ENCODE data around the gene DZIP3.
"Not testable (repeated sequence)": the region's sequence is repeated elsewhere in the genome, so short reads cannot be mapped to it uniquely, and the experiment has no call there.

The DZIP3 gene

GRCh38 chr3:108599677-108600409, 10.3 kb downstream of the DZIP3 start:
- DNase-seq (ENCODE audit: low read depth), result no peak

- no peak for DNase-seq (ENCODE audit: low read depth)
These were observed 12.9 kb downstream of the DZIP3 start for GRCh38 chr3:108602249-108602934.

- DNase-seq (ENCODE audit: low read depth), result no peak
These were observed 13.4 kb downstream of the DZIP3 start for GRCh38 chr3:108602935-108603294.

GRCh38 chr3:108603691-108604090, 14.2 kb downstream of the DZIP3 start:
- no peak for DNase-seq (ENCODE audit: low read depth)

DNA sequence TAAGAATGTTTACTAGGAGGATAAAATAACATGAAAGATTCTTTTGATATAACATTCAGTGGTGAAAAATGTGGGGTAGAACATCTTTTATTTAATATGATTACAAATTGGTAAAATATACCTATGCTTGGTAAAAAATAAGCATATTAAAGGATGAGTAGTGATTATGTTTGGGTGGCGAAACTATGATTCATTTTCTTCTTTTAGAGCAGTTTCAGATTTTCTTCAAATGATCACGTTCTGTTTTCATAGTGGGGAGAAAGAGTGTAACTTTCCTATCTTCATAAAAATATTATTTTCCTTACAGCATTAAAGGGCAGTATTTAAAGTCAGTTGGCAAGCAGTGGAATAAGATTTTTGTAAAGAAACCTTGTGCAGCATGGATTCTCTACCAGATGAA, 15.5 kb downstream of the DZIP3 start:
- DNase-seq (ENCODE audit: low read depth), result no peak

- DNase-seq (ENCODE audit: low read depth), result no peak
These were observed 16.0 kb downstream of the DZIP3 start for GRCh38 chr3:108605491-108605890.

GRCh38 chr3:108608750-108609149, 19.2 kb downstream of the DZIP3 start:
- DNase-seq (ENCODE audit: low read depth), result no peak

GRCh38 chr3:108610651-108611050, 21.1 kb downstream of the DZIP3 start:
- DNase-seq (ENCODE audit: low read depth), result no peak

DNA sequence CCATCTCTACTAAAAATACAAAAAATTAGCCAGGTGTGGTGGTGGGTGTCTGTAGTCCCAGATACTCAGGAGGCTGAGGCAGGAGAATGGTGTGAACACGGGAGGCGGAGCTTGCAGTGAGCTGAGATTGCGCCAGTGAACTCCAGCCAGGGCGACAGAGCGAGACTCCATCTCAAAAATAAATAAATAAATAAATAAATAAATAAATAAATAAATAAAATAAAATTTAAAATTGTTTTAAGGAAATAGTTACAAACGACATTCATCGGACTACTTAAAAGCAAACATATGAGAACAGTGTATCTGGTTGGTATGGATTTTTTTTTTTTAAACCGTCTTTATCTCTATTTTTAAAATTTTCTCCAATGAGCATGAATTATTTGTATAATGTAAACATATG, 26.6 kb downstream of the DZIP3 start:
- not testable (repeated sequence) for DNase-seq (ENCODE audit: low read depth)

GRCh38 chr3:108620250-108620649, 30.7 kb downstream of the DZIP3 start:
- DNase-seq (ENCODE audit: low read depth), result no peak

GRCh38 chr3:108623504-108623903, 34.0 kb downstream of the DZIP3 start:
- DNase-seq (ENCODE audit: low read depth), result no peak

DNA sequence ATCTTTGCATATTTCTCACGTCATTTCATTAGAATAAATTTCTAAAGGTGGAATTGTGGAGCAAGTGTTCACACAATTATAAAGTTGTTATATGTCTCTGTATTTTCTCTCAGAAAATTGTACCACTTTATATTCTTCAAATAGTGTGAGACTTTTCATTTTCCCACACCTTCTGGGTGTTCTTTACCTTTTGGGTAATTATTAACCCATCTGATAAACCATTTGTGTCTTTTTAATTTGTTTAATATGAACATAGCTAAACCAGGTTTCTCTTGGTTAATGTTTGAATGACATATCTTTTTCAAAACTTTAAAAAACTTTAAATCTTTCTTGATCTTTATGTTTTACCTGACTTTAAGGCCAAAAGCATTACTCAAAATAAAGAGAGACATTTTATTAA, 40.5 kb downstream of the DZIP3 start:
- no peak for DNase-seq (ENCODE audit: low read depth)

GRCh38 chr3:108642526-108642925, 53.0 kb downstream of the DZIP3 start:
- no peak for DNase-seq (ENCODE audit: low read depth)

- no peak for DNase-seq (ENCODE audit: low read depth)
These were observed 55.8 kb downstream of the DZIP3 start for GRCh38 chr3:108645364-108645763.

GRCh38 chr3:108655664-108656063, 66.1 kb downstream of the DZIP3 start:
- DNase-seq (ENCODE audit: low read depth), result not testable (repeated sequence)

DNA sequence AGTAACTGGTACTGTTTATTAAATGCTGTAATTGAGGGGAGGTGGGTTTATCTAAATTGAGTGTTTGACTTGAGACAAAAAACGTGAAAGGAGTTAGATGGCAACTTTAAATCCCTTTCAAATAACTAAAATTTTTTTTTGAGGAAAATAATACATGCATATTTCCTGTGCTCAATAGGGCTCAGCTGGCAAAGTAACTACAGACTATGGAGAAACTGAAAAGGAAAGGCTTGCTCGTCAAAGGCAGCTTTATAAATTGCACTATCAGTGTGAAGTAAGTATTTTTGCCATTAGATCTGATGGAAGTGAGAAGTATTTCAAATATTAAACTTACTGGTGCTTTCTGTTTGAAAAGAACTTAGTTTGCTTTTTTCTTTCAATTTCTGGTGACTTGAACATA, 72.2 kb downstream of the DZIP3 start:
- DNase-seq (ENCODE audit: low read depth), result no peak

DNA sequence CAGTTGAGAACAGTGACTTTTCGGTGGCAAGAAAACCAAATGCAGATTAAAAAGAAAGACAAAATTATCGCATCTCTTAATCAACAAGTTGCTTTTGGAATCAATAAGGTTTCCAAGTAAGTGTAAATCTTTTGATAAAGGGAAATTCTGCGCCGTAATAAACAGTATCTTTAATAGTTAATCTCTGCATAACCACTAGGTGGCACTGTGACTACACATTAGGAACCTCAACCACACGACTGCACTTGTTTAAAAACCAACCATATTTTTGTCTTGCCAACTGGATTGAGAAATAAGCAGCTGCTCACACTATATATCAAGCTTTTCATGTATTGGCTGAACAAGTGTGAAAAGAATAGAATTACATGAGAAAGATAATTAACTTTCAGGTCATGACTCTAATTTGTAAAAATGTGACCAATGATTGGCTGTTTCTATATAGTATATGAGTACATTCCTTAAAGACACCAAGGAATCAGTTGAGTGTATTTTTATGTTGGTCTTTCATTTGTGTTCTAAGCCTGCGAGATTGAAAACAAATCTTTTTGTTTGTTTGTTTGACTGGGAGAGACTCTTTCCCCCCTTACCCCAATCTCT, 72.7 kb downstream of the DZIP3 start:
- no peak for DNase-seq (ENCODE audit: low read depth)

DNA sequence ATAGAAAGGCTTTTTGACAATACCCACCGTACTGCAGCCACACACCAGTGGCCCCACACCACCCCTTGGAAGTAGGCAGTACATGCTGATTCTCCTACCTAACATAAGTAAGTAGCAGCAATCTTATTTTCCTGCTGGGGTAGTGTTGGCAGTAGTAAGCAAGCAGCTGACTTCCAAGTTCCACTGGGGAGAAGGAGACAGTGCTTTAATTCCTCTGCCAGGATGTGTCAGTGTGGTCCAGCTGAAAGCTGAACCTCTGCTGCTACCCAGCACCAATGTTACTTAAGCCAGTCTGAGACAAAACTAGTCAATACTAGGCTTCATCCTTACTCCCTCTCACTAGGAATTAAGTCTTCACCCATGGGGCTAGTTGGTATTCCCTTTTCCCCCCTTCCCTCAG, 74.7 kb downstream of the DZIP3 start:
- DNase-seq (ENCODE audit: low read depth), result no peak

DNA sequence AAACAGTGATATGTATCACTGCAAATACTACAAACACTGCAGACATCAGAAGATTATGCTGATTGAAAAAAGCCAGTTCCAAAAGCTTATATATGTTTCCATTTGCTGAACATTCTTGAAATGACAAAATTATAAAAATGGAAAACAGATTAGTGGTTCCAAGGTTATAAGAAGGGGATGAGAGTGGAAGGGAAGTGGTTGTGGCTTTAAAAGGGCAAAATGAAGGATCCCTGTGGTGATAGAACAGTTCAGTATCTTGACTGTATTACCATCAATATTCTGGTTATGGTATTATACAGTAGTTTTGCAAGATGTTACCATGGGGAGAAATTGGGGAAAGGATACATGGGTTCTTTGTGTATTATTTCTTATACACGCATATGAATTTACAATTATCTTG, 77.8 kb downstream of the DZIP3 start:
- DNase-seq (ENCODE audit: low read depth), result no peak

GRCh38 chr3:108669208-108669607, 79.7 kb downstream of the DZIP3 start:
- no peak for DNase-seq (ENCODE audit: low read depth)

DNA sequence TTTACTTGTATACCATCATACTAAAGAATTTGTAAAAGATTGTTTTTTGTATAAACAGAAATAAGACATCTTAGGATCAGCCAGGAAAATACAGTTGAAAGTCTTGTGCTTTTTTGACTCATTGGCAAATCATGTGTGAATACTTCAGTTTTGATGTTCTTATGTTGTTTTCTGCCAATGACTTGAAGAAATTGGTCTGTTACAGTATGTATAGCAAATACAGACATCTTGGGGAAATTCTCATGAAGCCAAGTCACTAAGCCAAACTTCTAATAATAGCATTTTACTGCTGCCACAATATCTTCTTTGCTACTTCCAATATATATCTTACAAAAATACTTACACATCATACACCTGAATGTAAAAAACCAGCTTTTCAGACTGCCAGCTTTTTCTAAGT, 83.2 kb downstream of the DZIP3 start:
- DNase-seq (ENCODE audit: low read depth), result no peak

- no peak for DNase-seq (ENCODE audit: low read depth)
These were observed 84.6 kb downstream of the DZIP3 start for GRCh38 chr3:108673988-108674661.

- no peak for DNase-seq (ENCODE audit: low read depth)
These were observed 88.3 kb downstream of the DZIP3 start for GRCh38 chr3:108677811-108678210.
